ENCODE data around the gene TPM3. TPM values are rescaled to one million over a fixed set of nuclear protein-coding genes. Genes with fewer than 3 reads are reported as not detected.

The TPM3 gene
- total RNA-seq, 1 experiment from 2014 or later, result 545 TPM

GRCh38 chr1:154174654-154175053 lies 17.2 kb downstream of the TPM3 start:
- Histone ChIP-seq H3K4me3 (ENCODE audit: low read depth in 2 of 2, low read length in 2 of 2) (no peak overlapping the region), H3K9me3 (ENCODE audit: control insufficient read depth, insufficient read depth, low read depth, low read length) (no peaks in the 10 kb centered on the region), H3K27ac (ENCODE audit: low read length) (no peak overlapping the region), H3K4me1 (ENCODE audit: control insufficient read depth, insufficient read depth, low read length) (peaks cover 17% of the 10 kb centered on the region), H3K36me3 (ENCODE audit: control insufficient read depth, insufficient read depth, low read length) (peaks cover 40% of the 10 kb centered on the region), H3K27me3 (ENCODE audit: control insufficient read depth, insufficient read depth, low read length) (no peaks in the 10 kb centered on the region)
- intact Hi-C loops (cut with micrococcal nuclease; ENCODE audit: unreplicated experiment) (no loop called here), in situ Hi-C loops (cut with HindIII; ENCODE audit: low pct_unique_long_range_greater_than_20kb, low sequenced_read_pairs) (no loop called here)
- BruUV-seq (replicated peaks), result no TSS peak
- POLR2A ChIA-PET, result no interaction called here
- no peak for DNase-seq (ENCODE audit: low read depth, low spot score)
- TF ChIP-seq CTCF (IDR thresholded peaks at IDR 0.05) (no peak), REST (IDR thresholded peaks at IDR 0.05; ENCODE audit: insufficient read depth in 1 of 2, low read depth in 2 of 2, low read length in 1 of 2) (no peak), TCF7L2 (IDR thresholded peaks at IDR 0.05; ENCODE audit: low read depth, low read length) (no peak), SIN3A (IDR thresholded peaks at IDR 0.05; ENCODE audit: borderline replicate concordance, insufficient read depth, low read depth, low read length) (no peak), POLR2AphosphoS5 (IDR thresholded peaks at IDR 0.05; ENCODE audit: low read depth, low read length) (no peak)
- no peak for ATAC-seq
- CTCF ChIA-PET, result no interaction called here

- DNase-seq (ENCODE audit: low read depth, low spot score) (no peak), ATAC-seq (no peak)
- CTCF ChIA-PET, result no interaction called here
- no peak for TF ChIP-seq SIN3A (IDR thresholded peaks at IDR 0.05; ENCODE audit: borderline replicate concordance, insufficient read depth, low read depth, low read length)
- TF ChIP-seq POLR2AphosphoS5 (IDR thresholded peaks at IDR 0.05; ENCODE audit: low read depth, low read length), result no peak
- no peak for TF ChIP-seq CTCF (IDR thresholded peaks at IDR 0.05)
- TF ChIP-seq REST (IDR thresholded peaks at IDR 0.05; ENCODE audit: insufficient read depth in 1 of 2, low read depth in 2 of 2, low read length in 1 of 2), result no peak
- TF ChIP-seq TCF7L2 (IDR thresholded peaks at IDR 0.05; ENCODE audit: low read depth, low read length), result no peak
- intact Hi-C loops (cut with micrococcal nuclease; ENCODE audit: unreplicated experiment), result no loop called here
- H3K27ac ChIP-seq (ENCODE audit: low read length), result no peak overlapping the region
- H3K27me3 ChIP-seq (ENCODE audit: control insufficient read depth, insufficient read depth, low read length), result no peaks in the 10 kb centered on the region
- H3K4me3 ChIP-seq (ENCODE audit: low read depth in 2 of 2, low read length in 2 of 2), result no peak overlapping the region
- POLR2A ChIA-PET, result no interaction called here
- H3K4me1 ChIP-seq (ENCODE audit: control insufficient read depth, insufficient read depth, low read length), result no peaks in the 10 kb centered on the region
- BruUV-seq (replicated peaks), result no TSS peak
- in situ Hi-C loops (cut with HindIII; ENCODE audit: low pct_unique_long_range_greater_than_20kb, low sequenced_read_pairs), result no loop called here
- H3K36me3 ChIP-seq (ENCODE audit: control insufficient read depth, insufficient read depth, low read length), result peaks cover 58% of the 10 kb centered on the region
- no peaks in the 10 kb centered on the region for H3K9me3 ChIP-seq (ENCODE audit: control insufficient read depth, insufficient read depth, low read depth, low read length)
These were observed 20.0 kb downstream of the TPM3 start for GRCh38 chr1:154171880-154172279.
